Pancreas (tissue), 10 donors: ENCODE data around the gene DLST. TPM values are rescaled to one million over a fixed set of nuclear protein-coding genes. Genes with fewer than 3 reads are reported as not detected.

Source experiments
- ATAC-seq, 4 donors: fragments of 200-7000 bp; cut with Tn5 transposase; one replicate each; pipeline versions ENCODE4 v1.8.0 to v1.9.1; 2020; ENCODE audit warnings: mild to moderate bottlenecking in 4 of 4, moderate library complexity in 4 of 4
- DNase-seq, 6 donors: peaks; one replicate each; pipeline ENCODE4 v3.0.0-alpha.2; 2020
- FAIRE-seq: peaks from 2 replicates; lab custom pipeline; 2012; peaks lifted over from hg19 to GRCh38; lab: Jason Lieb, UNC
- H3K27ac ChIP-seq, 4 donors: fragments of 200-600 bp; sonication (generic); 1 replicate in 3 of 4; 2 replicates in 1 of 4; pipeline versions ENCODE4 v1.5.0 to v1.8.0; 2020
- H3K27me3 ChIP-seq, 4 donors: fragments of 200-600 bp; one replicate each; pipeline ENCODE4 v1.8.0; 2021
- H3K36me3 ChIP-seq, 3 donors: fragments of 200-600 bp; sonication (generic) in 1 of 3; one replicate each; pipeline versions ENCODE4 v1.5.0 to v1.8.0; 2020 to 2021
- H3K4me1 ChIP-seq, 3 donors: fragments of 200-600 bp; one replicate each; pipeline ENCODE4 v1.8.0; 2021
- H3K4me3 ChIP-seq, 4 donors: fragments of 200-600 bp; sonication (generic) in 2 of 4; one replicate each; pipeline versions ENCODE4 v1.5.0 to v1.8.0; 2020 to 2021
- H3K9me3 ChIP-seq, 4 donors: fragments of 200-600 bp; one replicate each; pipeline ENCODE4 v1.8.0; 2021
- WGBS, 2 donors: extraction: QIAGEN DNeasy Blood & Tissue Kit; methylation state at CpG; one replicate each; pipeline ENCODE4 v1.1.7; 2013; 5-methylcytosine and 5-hydroxymethylcytosine counted together
- intact Hi-C, 3 donors: fragments of 100-400 bp; cut with DNase I; formaldehyde crosslinking; loops; one replicate each; pipeline versions ENCODE4 v1.11.1 to v1.14.2; 2022
- polyA plus RNA-seq, 2 donors: library from polyadenylated mRNA; stranded (reverse); fragments of 200-250 nt; gene quantifications; one replicate each; pipeline ENCODE4 v1.2.3, GENCODE V29; 2013
- total RNA-seq, 6 donors: library from RNA; stranded (reverse); fragmentation: NEBNext Ultra II Directional in 4 of 6; extraction: Animal tissue kit (Norgen Biotek cat#: 25700) in 4 of 6; gene quantifications; one replicate each; pipeline versions ENCODE4 v1.2.1 to v1.2.4, GENCODE V29; 2021 to 2023
- TF ChIP-seq, protein P1 (sequence below), 4 donors: fragments of 200-600 bp; sonication (generic) in 3 of 4; IDR thresholded peaks; one replicate each; pipeline versions ENCODE4 v1.5.0 to v1.8.0; 2021; ENCODE audit warnings: antibody characterized with exemption in 4 of 4
- donor health status: healthy with polysubstance abuse.
- donor health status: DM: no; HTN: no; CAD: no; lungs with moderate emphysema.
- donor health status: DM: no; HTN: no; CAD: no.
- donor health status: control.
- donor health status: control.
- donor health status: Bipolar disorder and iron deficiency.
- donor health status: DM: yes; HTN: yes; CAD: no.
- donor health status: DM: no; HTN: no; CAD: no.
- donor health status: DM: no; HTN: no; CAD: no.
- donor health status: DM: yes; HTN: yes; CAD: no.

DLST gene
- total and polyA plus RNA-seq, 8 donors = 22.8 to 46.0 (median 38.6) TPM

DNA sequence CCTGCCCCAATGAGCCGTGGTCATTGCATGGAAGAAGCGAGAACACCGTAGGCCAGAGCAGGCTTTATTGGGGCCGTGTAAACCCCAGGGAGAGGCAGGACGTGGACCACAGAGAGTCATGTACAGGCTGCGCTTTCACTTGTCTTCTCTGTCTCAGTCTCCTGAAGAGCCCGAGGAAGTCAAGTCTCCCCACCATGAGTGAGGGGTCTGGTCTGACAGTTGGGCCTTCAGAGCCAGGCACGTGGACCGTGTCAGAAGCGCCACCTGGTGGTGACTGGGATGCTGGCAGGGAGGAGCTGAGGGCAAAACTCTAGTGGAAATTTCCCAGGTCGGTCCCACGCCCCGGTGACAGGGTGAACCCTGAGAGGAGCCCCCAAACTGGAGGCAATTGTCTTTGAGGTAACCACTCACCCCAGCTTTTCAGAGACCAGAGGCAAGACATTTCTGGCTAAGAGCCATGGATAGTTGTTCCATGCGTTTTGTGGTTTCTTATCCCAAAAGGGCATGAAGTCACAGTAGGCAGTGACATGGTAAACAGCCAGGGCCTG, 24.0 kb downstream of the DLST start:
- FAIRE-seq = no peak
- peaks cover 2 to 26% (median 6%) of the 10 kb centered on the region in 3 donors for H3K36me3 ChIP-seq
- no peak overlapping the region for H3K27ac ChIP-seq

DNA sequence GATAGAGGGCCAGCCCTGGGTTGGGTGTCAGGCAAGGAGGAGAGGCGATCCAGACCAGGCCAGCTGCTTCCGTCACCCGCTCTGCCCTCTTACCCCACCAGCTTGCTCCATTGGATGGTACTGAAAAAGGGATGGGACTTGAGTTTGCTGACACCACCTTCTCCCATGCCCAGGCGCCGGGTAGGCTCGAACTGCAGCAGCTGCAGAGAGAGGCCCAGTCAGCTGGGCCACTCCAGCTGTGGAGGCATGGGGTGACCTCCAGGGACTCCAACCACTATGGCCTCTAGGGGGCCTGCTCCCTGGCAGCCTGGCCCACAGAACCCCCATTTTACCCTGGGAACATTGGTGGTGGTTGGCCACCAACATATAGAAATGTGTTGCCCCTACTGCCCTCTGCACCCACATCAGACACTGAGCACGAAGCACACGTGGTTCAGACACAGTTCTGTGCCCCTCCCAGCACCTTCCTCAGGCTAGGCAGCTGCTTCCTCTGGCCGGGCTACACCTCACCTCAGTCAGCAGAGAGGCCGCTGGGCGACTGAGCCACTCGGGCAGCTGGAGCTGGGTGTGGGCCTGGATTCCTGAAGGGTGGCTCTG, 25.3 kb downstream of the DLST start:
- FAIRE-seq (no peak), ATAC-seq (peak in 1 of 4 donors; percentile 7)
- intact Hi-C loops = loop anchor here in 2 of 3 donors (5.0 kb wide), 2 partner anchors 45 to 50 kb away; no protein-coding TSS in a partner anchor

More for the DNA sequence above, 24.0 kb downstream of the DLST start:
- TF ChIP-seq, protein P1, sequence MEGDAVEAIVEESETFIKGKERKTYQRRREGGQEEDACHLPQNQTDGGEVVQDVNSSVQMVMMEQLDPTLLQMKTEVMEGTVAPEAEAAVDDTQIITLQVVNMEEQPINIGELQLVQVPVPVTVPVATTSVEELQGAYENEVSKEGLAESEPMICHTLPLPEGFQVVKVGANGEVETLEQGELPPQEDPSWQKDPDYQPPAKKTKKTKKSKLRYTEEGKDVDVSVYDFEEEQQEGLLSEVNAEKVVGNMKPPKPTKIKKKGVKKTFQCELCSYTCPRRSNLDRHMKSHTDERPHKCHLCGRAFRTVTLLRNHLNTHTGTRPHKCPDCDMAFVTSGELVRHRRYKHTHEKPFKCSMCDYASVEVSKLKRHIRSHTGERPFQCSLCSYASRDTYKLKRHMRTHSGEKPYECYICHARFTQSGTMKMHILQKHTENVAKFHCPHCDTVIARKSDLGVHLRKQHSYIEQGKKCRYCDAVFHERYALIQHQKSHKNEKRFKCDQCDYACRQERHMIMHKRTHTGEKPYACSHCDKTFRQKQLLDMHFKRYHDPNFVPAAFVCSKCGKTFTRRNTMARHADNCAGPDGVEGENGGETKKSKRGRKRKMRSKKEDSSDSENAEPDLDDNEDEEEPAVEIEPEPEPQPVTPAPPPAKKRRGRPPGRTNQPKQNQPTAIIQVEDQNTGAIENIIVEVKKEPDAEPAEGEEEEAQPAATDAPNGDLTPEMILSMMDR (IDR thresholded peaks at IDR 0.05) = peak; percentile 88 to 94 (median 90)
- Histone ChIP-seq H3K4me1 (no peaks in the 10 kb centered on the region), H3K4me3 (no peak overlapping the region), H3K27me3 (no peaks in the 10 kb centered on the region), H3K9me3 (no peaks in the 10 kb centered on the region)
- WGBS, 2 donors = 39 to 44% methylated on average over 14 of the region's 14 CpGs
- DNase-seq = peak; percentile 47 to 92 (median 76)
- ATAC-seq = peak; percentile 65 to 81 (median 76)
- intact Hi-C loops = loop anchor here in 2 of 3 donors (5.0 kb wide), 2 partner anchors 43 to 48 kb away; no protein-coding TSS in a partner anchor

DNA sequence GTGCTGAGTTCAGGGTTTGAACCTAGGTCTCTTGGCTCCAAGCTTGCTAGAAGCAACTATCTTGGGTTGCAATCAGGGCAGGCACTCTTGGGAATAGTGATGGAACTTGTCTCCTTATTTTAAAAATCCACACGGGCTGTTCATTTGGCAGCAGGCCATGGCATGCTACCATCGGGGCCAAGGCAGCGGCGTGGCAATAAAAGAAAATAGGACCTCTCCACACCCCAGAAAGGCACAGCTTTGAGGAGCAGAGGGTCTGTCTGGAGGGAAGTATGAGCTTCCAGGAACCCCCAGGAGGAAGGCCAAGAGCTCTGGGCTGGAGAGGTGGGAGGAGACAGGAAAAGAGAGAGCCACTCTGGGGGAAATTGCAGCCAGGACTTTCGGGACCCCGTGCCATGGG, 26.0 kb downstream of the DLST start:
- Histone ChIP-seq H3K27me3 (no peaks in the 10 kb centered on the region), H3K4me3 (no peak overlapping the region), H3K27ac (no peak overlapping the region), H3K9me3 (no peaks in the 10 kb centered on the region), H3K36me3 (peaks cover 0 to 5% (median 2%) of the 10 kb centered on the region in 3 donors), H3K4me1 (no peaks in the 10 kb centered on the region)
- TF ChIP-seq, protein P1 (IDR thresholded peaks at IDR 0.05) = no peak
- no peak for FAIRE-seq
- DNase-seq = no peak
- intact Hi-C loops = loop anchor here in 2 of 3 donors (5.0 kb wide), 2 partner anchors 45 to 50 kb away; no protein-coding TSS in a partner anchor
- no peak for ATAC-seq
- 47 to 57% methylated on average over 6 of the region's 6 CpGs for WGBS, 2 donors

More for the DNA sequence above, 25.3 kb downstream of the DLST start:
- Histone ChIP-seq H3K4me3 (no peak overlapping the region), H3K36me3 (peaks cover 0 to 12% (median 2%) of the 10 kb centered on the region in 3 donors), H3K27ac (no peak overlapping the region), H3K27me3 (no peaks in the 10 kb centered on the region), H3K9me3 (no peaks in the 10 kb centered on the region), H3K4me1 (no peaks in the 10 kb centered on the region)
- TF ChIP-seq, protein P1 (IDR thresholded peaks at IDR 0.05) = no peak
- 77 to 82% methylated on average over 12 of the region's 12 CpGs for WGBS, 2 donors
- no peak for DNase-seq

DNA sequence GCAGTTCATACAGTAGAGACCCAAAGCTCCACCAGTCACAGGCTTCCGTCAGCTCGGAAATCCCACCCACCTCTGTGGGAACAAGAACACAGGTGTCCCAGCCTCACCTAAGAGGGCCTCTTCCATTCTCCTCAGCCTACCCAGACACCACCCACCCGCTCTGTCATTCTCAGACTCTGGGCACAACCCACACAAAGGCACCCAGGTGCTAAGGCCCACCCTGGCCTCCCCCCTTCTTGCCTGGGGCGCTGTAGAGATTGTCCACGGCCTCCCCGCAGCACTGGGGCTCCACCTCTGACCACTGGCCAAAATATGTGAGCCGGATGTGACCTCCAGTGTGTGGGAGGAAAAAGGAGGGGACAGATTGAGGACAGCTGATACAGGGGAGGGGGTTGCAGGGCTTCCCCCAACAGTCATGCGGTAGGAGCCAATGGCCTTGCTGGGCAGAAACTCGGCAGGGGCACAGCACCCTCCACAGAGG, 27.2 kb downstream of the DLST start:
- H3K4me3 ChIP-seq = no peak overlapping the region
- H3K4me1 ChIP-seq = no peaks in the 10 kb centered on the region
- WGBS, 2 donors = 63 to 65% methylated on average over 9 of the region's 9 CpGs
- DNase-seq (no peak), FAIRE-seq (no peak), ATAC-seq (no peak)
- H3K27me3 ChIP-seq = no peaks in the 10 kb centered on the region
- no peak overlapping the region for H3K27ac ChIP-seq
- H3K36me3 ChIP-seq = no peaks in the 10 kb centered on the region
- TF ChIP-seq, protein P1 (IDR thresholded peaks at IDR 0.05) = no peak
- H3K9me3 ChIP-seq = no peaks in the 10 kb centered on the region
- intact Hi-C loops = loop anchor here in 2 of 3 donors (5.0 kb wide), 2 partner anchors 47 to 52 kb away; no protein-coding TSS in a partner anchor
